ENCODE measurements around the gene ANKS1B.

DNA sequence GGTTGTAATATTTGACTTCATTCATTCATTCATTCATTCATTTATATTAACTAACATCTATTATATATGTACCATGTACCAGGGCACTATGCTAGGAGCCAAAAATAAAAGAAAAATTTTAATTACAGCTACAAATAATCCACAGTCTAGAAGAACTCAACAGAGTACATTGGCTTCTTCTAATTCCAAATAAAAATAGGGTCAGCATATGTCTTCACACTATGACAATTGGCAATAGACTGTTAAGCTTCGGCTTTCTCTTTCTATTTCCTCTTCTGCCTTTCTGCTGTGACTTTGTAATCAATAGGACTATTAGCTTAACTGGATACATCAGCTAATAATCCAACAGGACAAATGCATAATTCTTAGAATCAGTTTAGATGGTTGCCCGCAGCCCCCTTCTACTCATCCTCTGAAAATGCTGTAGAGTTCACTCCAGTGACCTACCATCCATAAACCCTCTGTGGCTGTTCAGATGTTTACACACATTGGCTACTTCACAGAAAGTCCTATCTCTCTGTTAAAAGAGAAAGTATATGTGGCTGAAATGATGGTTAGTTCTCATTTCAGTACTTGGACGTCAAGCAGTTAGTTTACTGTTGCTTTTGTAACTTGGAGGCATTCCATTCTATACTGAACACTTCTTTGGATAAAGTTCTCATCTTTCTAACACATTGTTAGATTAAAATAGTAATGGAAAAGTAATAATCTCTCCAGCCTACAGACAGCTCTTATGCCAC lies 782.7 kb downstream of the ANKS1B start:
- TF ChIP-seq, protein P1, sequence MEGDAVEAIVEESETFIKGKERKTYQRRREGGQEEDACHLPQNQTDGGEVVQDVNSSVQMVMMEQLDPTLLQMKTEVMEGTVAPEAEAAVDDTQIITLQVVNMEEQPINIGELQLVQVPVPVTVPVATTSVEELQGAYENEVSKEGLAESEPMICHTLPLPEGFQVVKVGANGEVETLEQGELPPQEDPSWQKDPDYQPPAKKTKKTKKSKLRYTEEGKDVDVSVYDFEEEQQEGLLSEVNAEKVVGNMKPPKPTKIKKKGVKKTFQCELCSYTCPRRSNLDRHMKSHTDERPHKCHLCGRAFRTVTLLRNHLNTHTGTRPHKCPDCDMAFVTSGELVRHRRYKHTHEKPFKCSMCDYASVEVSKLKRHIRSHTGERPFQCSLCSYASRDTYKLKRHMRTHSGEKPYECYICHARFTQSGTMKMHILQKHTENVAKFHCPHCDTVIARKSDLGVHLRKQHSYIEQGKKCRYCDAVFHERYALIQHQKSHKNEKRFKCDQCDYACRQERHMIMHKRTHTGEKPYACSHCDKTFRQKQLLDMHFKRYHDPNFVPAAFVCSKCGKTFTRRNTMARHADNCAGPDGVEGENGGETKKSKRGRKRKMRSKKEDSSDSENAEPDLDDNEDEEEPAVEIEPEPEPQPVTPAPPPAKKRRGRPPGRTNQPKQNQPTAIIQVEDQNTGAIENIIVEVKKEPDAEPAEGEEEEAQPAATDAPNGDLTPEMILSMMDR (IDR thresholded peaks at IDR 0.05), result no peak
- no peak for TF ChIP-seq POLR2A (IDR thresholded peaks at IDR 0.05)
